Measurements from ENCODE around the gene RAD51B.
"Not testable (repeated sequence)": the region's sequence is repeated elsewhere in the genome, so short reads cannot be mapped to it uniquely, and the experiment has no call there.

The RAD51B gene

GRCh38 chr14:68027276-68027675 lies 207.7 kb downstream of the RAD51B start:
- peak; percentile 74 for DNase-seq (ENCODE audit: low read depth)

- DNase-seq (ENCODE audit: low read depth) = no peak
These were observed 208.5 kb downstream of the RAD51B start for GRCh38 chr14:68028075-68028474.

GRCh38 chr14:68031011-68031410 lies 211.4 kb downstream of the RAD51B start:
- DNase-seq (ENCODE audit: low read depth) = not testable (repeated sequence)

DNA sequence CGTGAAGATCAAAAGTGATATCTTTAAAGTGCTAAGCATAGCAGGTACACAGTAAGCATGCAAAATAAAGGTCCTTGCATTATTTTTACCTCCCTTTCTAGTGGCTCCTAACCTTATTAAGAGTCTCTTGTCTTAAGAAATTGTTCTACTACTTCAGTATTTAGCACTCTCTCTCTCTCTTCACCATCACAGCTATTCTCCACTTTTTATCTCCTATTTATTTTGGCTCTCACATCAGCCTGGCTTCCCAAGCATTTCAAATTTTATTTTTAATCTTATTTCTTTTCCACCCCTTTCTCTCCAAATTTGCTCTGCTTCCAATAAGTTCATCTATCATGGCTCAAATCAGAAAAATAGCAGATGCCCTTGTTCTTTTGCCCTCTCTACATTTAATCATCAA lies 212.6 kb downstream of the RAD51B start:
- DNase-seq (ENCODE audit: low read depth) = no peak

GRCh38 chr14:68033336-68033932 lies 213.9 kb downstream of the RAD51B start:
- no peak for DNase-seq (ENCODE audit: low read depth)

- DNase-seq (ENCODE audit: low read depth) = no peak
These were observed 215.3 kb downstream of the RAD51B start for GRCh38 chr14:68034896-68035295.

- no peak for DNase-seq (ENCODE audit: low read depth)
These were observed 216.6 kb downstream of the RAD51B start for GRCh38 chr14:68036202-68036601.

DNA sequence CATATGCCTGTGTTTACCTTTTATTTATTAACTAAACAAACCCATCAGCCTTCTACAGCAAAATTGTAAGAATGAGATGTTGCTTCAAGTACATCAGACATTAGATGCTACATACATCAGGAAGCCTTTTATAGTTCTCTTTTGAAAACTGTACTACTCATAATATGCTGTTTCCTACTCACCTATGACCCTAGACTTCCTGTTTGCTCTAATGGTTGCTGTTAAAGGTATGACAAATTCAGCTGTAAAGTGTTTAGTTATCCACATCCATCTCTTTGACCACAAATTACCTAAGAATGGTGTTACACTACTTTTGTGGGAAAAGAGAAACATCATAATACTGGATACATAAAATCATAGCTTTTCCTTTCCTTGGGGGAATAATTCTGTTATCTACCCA lies 220.0 kb downstream of the RAD51B start:
- no peak for DNase-seq (ENCODE audit: low read depth)

DNA sequence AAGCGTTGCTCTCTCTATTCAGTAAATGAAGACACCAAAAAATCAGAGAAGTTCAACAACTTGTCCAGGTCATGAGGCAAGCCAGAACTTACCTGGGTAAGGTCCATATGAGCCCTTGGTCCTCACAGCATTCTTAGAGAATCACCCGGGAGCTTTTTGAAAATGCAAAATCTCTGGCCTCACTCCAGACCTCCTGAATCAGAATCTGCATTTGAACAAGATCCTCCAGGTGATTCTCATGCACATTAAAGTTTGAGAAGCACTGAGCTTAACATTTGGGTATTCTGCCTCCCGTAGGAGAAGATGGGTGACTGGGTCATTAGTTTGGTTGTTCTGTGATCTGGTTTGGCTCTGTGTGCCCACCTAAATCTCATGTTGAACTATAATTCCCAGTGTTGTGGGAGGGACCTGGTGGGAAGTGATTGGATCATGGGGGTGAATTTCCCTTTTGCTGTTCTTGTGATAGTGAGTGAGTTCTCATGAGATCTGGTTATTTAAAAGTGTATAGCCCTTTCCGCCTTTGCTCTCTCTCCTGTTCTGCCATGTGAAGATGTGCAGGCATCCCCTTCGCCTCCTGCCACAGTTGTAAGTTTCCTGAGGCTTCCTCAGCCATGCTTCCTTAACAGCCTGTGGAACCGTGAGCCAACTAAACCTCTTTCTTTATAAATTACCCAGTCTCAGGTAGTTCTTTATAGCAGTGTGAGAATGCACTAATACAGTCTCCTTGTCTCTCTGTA lies 221.2 kb downstream of the RAD51B start:
- DNase-seq (ENCODE audit: low read depth) = no peak

- no peak for DNase-seq (ENCODE audit: low read depth)
These were observed 222.3 kb downstream of the RAD51B start for GRCh38 chr14:68041876-68042354.

DNA sequence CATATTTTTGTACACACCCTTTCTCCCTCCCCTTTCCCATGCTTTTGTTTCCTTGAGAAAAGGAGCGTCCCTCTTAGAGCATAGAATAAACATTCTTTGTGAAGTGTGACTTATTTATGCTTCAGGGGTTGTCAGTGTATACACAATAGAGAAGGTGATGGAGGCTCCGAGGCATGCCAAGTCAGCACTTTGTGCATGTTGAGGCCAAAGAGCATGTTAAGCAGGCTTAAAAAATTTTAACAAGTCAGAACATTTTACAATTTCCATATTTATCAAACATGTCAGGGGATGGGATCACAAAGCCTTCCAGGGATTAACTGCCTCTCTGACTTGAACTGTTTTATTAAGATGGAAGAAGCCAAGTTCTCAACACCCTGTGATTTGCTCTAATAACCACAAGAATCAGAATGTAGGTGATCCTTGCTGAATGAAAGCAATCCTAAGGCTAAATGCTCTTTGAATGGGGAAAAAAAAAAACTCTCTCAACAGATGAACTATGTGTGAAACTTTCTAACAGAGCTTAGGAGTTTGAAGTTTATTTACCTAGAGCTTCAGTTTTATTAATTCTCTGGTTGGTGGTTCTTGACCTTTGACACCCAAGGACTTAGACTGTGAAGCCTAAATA lies 223.1 kb downstream of the RAD51B start:
- DNase-seq (ENCODE audit: low read depth) = no peak

DNA sequence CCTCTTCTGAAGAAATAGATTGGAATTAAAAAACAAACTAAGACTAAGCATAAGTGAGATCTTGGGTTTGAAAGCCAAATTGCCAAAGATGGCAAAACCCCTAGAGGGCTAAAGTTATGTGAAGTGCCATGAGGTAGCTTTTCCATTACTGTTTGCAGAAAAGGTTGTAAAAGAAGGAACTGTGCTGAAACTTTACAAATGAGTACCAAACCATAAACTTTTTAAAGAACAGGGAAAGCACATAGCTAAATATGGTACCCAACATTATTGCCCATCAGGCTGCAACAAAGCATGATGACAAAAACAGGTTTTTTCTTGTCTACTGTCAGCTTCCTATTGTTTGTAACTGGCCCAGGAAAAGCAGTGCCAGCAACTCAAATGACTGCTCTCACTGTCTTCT lies 224.2 kb downstream of the RAD51B start:
- no peak for DNase-seq (ENCODE audit: low read depth)

DNA sequence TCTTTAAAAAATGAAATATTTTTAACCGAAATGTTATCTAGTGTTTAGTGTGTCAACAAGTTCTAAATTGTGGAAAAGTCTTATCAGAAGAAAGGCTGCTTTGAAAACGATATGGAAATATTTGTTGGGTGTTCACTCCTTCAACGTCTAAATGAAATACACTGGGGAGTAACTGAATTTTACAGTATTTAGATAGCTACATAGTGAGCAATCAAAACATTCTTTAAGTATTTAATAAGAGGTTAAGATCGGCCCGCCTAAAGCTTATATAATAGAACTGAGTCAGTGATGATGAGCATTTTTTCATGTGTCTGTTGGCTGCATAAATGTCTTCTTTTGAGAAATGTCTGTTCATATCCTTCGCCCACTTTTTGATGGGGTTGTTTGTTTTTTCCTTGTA lies 228.3 kb downstream of the RAD51B start:
- DNase-seq (ENCODE audit: low read depth) = peak; percentile 58

- not testable (repeated sequence) for DNase-seq (ENCODE audit: low read depth)
These were observed 229.2 kb downstream of the RAD51B start for GRCh38 chr14:68048815-68049214.

GRCh38 chr14:68050177-68050576 lies 230.6 kb downstream of the RAD51B start:
- DNase-seq (ENCODE audit: low read depth) = no peak

DNA sequence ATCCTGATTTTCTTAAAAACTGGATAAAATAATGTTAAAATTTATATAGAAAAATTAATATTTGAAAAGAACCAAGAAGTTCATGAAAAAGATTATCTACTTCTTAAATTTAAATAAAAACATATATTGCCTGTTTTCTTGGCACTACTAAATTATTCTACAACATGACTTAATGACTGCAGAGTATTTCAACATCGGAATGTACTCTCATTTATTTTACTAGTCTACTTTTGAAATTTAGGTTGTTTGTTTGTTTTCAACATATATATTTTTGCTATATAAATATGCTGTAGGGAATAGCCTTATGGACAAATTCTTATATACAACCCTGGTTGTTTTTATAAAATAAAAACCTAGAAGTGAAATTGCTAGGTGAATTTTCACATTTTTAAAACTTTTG lies 231.6 kb downstream of the RAD51B start:
- no peak for DNase-seq (ENCODE audit: low read depth)

- DNase-seq (ENCODE audit: low read depth) = no peak
These were observed 240.6 kb downstream of the RAD51B start for GRCh38 chr14:68060198-68060597.

GRCh38 chr14:68062651-68063050 lies 243.1 kb downstream of the RAD51B start:
- DNase-seq (ENCODE audit: low read depth) = no peak

DNA sequence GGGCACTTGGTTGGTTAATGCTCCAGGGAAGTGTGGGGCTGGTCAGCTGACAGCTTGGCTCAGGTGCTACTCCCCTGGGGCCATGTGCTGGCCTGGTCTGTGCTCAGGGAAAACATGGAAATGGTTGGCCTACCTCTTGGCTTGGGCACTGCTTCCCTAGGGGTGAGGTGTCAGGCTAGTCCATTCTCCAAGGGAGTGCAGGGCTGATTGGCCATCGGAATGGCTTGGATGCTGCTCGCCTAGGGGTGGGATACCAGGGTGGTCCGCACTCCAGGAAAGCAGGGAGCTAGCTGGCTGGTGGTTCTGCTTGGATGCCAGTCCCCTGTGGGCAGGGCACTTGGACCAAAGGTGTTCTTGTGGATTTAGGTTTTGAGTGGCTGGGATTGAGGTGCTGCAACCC lies 245.7 kb downstream of the RAD51B start:
- DNase-seq (ENCODE audit: low read depth) = no peak

DNA sequence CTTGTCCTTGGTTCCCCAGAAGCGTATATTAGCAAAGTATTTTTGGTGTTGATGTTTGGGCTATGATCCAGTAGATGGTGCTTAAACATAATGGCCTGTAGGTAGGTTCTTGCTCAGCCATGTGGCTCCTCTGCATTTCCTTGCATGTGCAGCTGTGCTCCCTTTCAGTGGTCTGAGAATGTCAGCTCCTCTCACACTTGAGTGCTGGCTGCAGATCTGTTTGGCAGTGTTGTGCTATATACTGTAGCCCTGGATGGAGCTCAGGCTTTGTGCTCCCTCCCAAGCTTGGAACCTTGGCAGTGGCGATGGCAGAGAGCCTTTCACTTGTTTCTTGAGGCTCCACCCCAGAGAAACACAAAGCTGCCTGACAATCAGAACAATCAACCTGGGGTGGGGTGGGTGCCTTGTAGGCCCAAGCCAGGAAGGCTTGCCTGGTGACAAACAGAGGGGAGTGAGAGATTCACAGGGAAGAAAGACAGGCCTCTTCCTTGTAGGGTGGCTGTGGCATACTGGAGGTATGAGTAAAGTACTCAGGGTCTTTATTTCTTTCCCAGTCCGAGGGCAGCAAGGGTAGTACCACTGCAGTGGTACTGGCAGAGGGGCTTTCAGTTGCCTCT lies 255.3 kb downstream of the RAD51B start:
- DNase-seq (ENCODE audit: low read depth) = peak; percentile 8

DNA sequence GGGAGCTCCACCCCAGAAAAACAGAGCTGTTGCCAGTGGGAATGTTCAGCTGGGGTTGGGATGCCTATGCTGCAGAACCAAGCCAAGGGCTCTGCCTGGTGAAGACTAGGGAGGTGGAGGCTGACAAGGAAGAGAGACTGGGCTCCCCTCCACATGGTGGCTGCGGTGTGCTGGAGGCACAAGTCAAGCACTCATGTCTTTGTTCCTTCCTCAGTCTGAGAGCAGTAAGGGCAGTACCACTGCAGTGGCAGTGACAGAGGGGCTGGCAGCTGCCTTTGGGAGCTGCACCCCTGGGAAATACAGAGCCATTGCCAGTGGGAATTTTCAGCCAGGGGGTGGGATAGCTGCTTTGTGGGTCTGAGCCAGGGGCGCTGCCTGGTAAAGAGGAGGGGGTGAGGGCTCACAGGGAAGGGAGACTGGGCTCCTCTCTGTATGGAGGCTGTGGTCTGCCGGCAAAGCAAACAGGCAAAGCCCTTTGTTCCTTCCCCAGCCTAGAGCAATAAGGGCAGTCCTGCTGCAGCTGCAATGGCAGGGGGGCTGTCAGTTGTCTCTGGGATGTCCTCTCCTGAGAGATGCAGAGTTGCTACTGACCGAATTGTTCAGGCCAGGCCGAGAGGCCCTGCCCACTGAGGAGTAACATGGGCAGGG lies 255.9 kb downstream of the RAD51B start:
- no peak for DNase-seq (ENCODE audit: low read depth)

DNA sequence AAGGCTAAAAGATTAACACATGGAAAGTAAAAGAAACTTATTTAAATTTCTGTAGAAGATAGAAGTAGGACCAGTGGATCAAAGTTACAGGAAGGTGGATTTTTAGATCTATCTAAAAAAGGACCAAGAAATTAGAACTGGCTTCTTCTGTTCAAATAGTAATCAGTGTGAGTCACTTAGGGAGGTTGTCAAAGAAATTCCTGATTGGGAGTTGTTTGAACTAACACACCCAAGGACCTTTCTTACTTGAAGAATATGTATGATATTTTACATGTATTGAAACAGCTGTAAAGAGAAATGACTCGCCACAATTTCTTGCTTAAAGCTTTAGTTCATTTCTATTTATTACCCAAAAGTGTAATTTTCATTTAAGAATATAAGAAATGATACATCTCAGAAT lies 256.9 kb downstream of the RAD51B start:
- DNase-seq (ENCODE audit: low read depth) = peak; percentile 66

Measured in iris pigment epithelial cell (primary cell).